SK-N-SH (cell line): ENCODE results near the gene TBXAS1. TPM values are rescaled to one million over a fixed set of nuclear protein-coding genes. Genes with fewer than 3 reads are reported as not detected.

Experiments used
- CTCF ChIA-PET: fragments of 300-600, 350-600 bp; formaldehyde crosslinking; extraction: SDS; loops from one replicate; lab custom pipeline; 2021; lab: Yijun Ruan, JAX
- POLR2A ChIA-PET: fragments of 350-600 bp; sonication (Branson Sonifier 250); formaldehyde crosslinking; extraction: SDS; loops from one replicate; lab custom pipeline; 2020; ENCODE audit warnings: antibody characterized with exemption, inconsistent platforms; lab: Yijun Ruan, JAX
- DNase-seq: peaks from one replicate; pipeline ENCODE4 v3.0.0; 2012
- H2AFZ ChIP-seq: fragments of 200-600 bp; sonication (generic); 2 replicates; pipeline ENCODE4 v1.8.1; 2016; ENCODE audit warnings: antibody characterized with exemption, mild to moderate bottlenecking, low read depth
- H3F3A ChIP-seq: fragments of 200-600 bp; sonication (generic); replicated peaks from 2 replicates; pipeline ENCODE3; 2016; ENCODE audit warnings: antibody characterized with exemption, mild to moderate bottlenecking; ENCODE audit not compliant: insufficient read depth
- H3K27ac ChIP-seq, 2 experiments: fragments of 200-500 bp in 1 of 2; fragments of 200-600 bp in 1 of 2; sonication (Bioruptor generic) in 1 of 2; sonication (generic), shearing (Covaris generic) in 1 of 2; 2 replicates each; pipeline versions ENCODE4 v1.5.1 to v1.6.1; 2014 to 2016; ENCODE audit warnings: low read depth in 2 of 2, inconsistent platforms in 1 of 2, low read length in 1 of 2, mild to moderate bottlenecking in 1 of 2, mixed read lengths in 1 of 2
- H3K27me3 ChIP-seq: fragments of 200-600 bp; sonication (generic), shearing (Covaris generic); 2 replicates; pipeline ENCODE4 v1.6.1; 2016; ENCODE audit warnings: mixed run types; ENCODE audit not compliant: insufficient read depth
- H3K36me3 ChIP-seq, 2 experiments: fragments of 200-500 bp in 1 of 2; fragments of 200-600 bp in 1 of 2; sonication (Bioruptor generic) in 1 of 2; sonication (generic) in 1 of 2; replicated peaks in 1 of 2; 2 replicates each; pipeline versions ENCODE3 to v1.5.1; 2014 to 2016; ENCODE audit warnings: low read length in 1 of 2, mild to moderate bottlenecking in 1 of 2; ENCODE audit not compliant: insufficient read depth in 2 of 2, control insufficient read depth in 1 of 2
- H3K4me1 ChIP-seq, 2 experiments: fragments of 200-500 bp in 1 of 2; fragments of 200-600 bp in 1 of 2; sonication (Bioruptor generic) in 1 of 2; sonication (generic), shearing (Covaris generic) in 1 of 2; 2 replicates each; pipeline versions ENCODE4 v1.5.1 to v1.6.1; 2014 to 2016; ENCODE audit warnings: low read depth in 1 of 2, low read length in 1 of 2, mixed run types in 1 of 2; ENCODE audit not compliant: insufficient read depth in 2 of 2, control insufficient read depth in 1 of 2
- H3K4me2 ChIP-seq: fragments of 200-600 bp; sonication (generic), shearing (Covaris generic); 2 replicates; pipeline ENCODE4 v1.6.1; 2017; ENCODE audit warnings: mixed run types
- H3K4me3 ChIP-seq, 2 experiments: fragments of 200-500 bp in 1 of 2; fragments of 200-600 bp in 1 of 2; sonication (Bioruptor generic) in 1 of 2; sonication (generic), shearing (Covaris generic) in 1 of 2; 2 replicates each; pipeline versions ENCODE4 v1.5.1 to v1.8.1; 2014 to 2016; ENCODE audit warnings: low read depth in 2 of 2, inconsistent platforms in 1 of 2, low read length in 1 of 2, mild to moderate bottlenecking in 1 of 2, mixed read lengths in 1 of 2, moderate library complexity in 1 of 2
- H3K79me2 ChIP-seq: fragments of 200-600 bp; sonication (generic); 2 replicates; pipeline ENCODE4 v1.8.1; 2017; ENCODE audit warnings: mild to moderate bottlenecking; ENCODE audit not compliant: insufficient read depth
- H3K9ac ChIP-seq: fragments of 200-600 bp; sonication (generic); 2 replicates; pipeline ENCODE4 v1.6.1; 2017; ENCODE audit warnings: mixed run types
- H3K9me2 ChIP-seq: fragments of 200-600 bp; sonication (generic); 2 replicates; pipeline ENCODE4 v1.6.1; 2017; ENCODE audit warnings: mixed run types
- H3K9me3 ChIP-seq: fragments of 200-600 bp; sonication (generic); 2 replicates; pipeline ENCODE4 v1.6.1; 2017; ENCODE audit warnings: mixed run types, mild to moderate bottlenecking, moderate library complexity
- H4K20me1 ChIP-seq: fragments of 200-600 bp; sonication (generic); 2 replicates; pipeline ENCODE4 v1.6.1; 2017; ENCODE audit warnings: mild to moderate bottlenecking, mixed run types; ENCODE audit not compliant: insufficient read depth
- CTCF ChIP-seq: fragments of 200-600 bp; sonication (generic); IDR thresholded peaks from 2 replicates; pipeline ENCODE4 v1.6.1; 2017; ENCODE audit warnings: antibody characterized with exemption, mild to moderate bottlenecking, moderate library complexity
- EP300 ChIP-seq, 2 experiments: IDR thresholded peaks; 2 replicates each; pipeline versions ENCODE4 v1.4.0 to v1.6.1; 2012; ENCODE audit warnings: borderline replicate concordance in 1 of 2, low read depth in 1 of 2, low read length in 1 of 2
- EZH2phosphoT487 ChIP-seq: fragments of 200-600 bp; sonication (generic); IDR thresholded peaks from 2 replicates; pipeline ENCODE4 v1.6.1; 2017; ENCODE audit warnings: low read depth, mixed run types, mild to moderate bottlenecking, antibody characterized with exemption, moderate library complexity, borderline replicate concordance
- FOSL2 ChIP-seq: IDR thresholded peaks from 2 replicates; pipeline ENCODE4 v1.4.0; 2012; ENCODE audit warnings: low read depth, mild to moderate bottlenecking, moderate library complexity, borderline replicate concordance
- GABPA ChIP-seq: IDR thresholded peaks from 2 replicates; pipeline ENCODE4 v1.4.0; 2012; ENCODE audit warnings: low read depth, mild to moderate bottlenecking
- IRF3 ChIP-seq: fragments of 150-350 bp; IDR thresholded peaks from 2 replicates; pipeline ENCODE4 v1.6.1; 2016; ENCODE audit warnings: mild to moderate bottlenecking, low read depth, low read length
- MEF2A ChIP-seq: IDR thresholded peaks from 2 replicates; pipeline ENCODE4 v1.4.0; 2012; ENCODE audit warnings: low read depth, borderline replicate concordance
- MXI1 ChIP-seq: IDR thresholded peaks from 2 replicates; pipeline ENCODE4 v1.6.1; 2012; ENCODE audit warnings: mild to moderate bottlenecking, low read depth, low read length, improper control_type of control experiment
- NRF1 ChIP-seq: IDR thresholded peaks from 2 replicates; pipeline ENCODE4 v1.6.1; 2012; ENCODE audit warnings: low read depth, mild to moderate bottlenecking, low read length
- RCOR1 ChIP-seq: fragments of 150-350 bp; IDR thresholded peaks from 2 replicates; pipeline ENCODE4 v1.6.1; 2017; ENCODE audit warnings: antibody characterized with exemption, low read length
- REST ChIP-seq: IDR thresholded peaks from 2 replicates; pipeline ENCODE4 v1.6.1; 2012; ENCODE audit warnings: mild to moderate bottlenecking, low read depth, low read length, moderate library complexity
- SIN3A ChIP-seq: IDR thresholded peaks from 2 replicates; pipeline ENCODE4 v1.6.1; 2012; ENCODE audit warnings: low read depth, mild to moderate bottlenecking, low read length, moderate library complexity, borderline replicate concordance
- SMC3 ChIP-seq: IDR thresholded peaks from 2 replicates; pipeline ENCODE4 v1.6.1; 2012; ENCODE audit warnings: low read depth, low read length, improper control_type of control experiment
- TAF1 ChIP-seq: IDR thresholded peaks from 2 replicates; pipeline ENCODE4 v1.6.1; 2012; ENCODE audit warnings: low read depth, mild to moderate bottlenecking, low read length, moderate library complexity, borderline replicate concordance
- USF2 ChIP-seq: fragments of 150-350 bp; IDR thresholded peaks from 2 replicates; pipeline ENCODE4 v1.6.1; 2017; ENCODE audit warnings: antibody characterized with exemption, low read length, low read depth, borderline replicate concordance
- ZBTB33 ChIP-seq: IDR thresholded peaks from 2 replicates; pipeline ENCODE4 v1.4.0; 2012; ENCODE audit warnings: low read depth, borderline replicate concordance
- WGBS: methylation state at CpG from one replicate; pipeline ENCODE4 v1.1.6; 2017; ENCODE audit warnings: low lambda C conversion rate; 5-methylcytosine and 5-hydroxymethylcytosine counted together
- polyA plus RNA-seq, 3 experiments: library from polyadenylated mRNA; depleted of rRNA; stranded (reverse); fragments of >200 nt; gene quantifications; 2 replicates each; pipeline ENCODE4 v1.2.3, GENCODE V29; 2012

TBXAS1 gene
- polyA plus RNA-seq, 1 of the 3 experiments (the other 2 are of a cell fraction): 4.4 TPM

GRCh38 chr7:140031364-140031763 lies 202.3 kb downstream of the TBXAS1 start:
- Histone ChIP-seq H3K27ac (no peak overlapping the region), H3K9me2 (no peaks in the 10 kb centered on the region), H2AFZ (no peak overlapping the region), H3K36me3 (no peaks in the 10 kb centered on the region), H3K9me3 (no peaks in the 10 kb centered on the region), H3F3A (peaks cover 28% of the 10 kb centered on the region), H3K4me3 (no peak overlapping the region), H3K9ac (no peak overlapping the region), H3K4me2 (no peak overlapping the region), H3K4me1 (peaks cover 31 to 32% of the 10 kb centered on the region in 2 experiments), H3K79me2 (no peaks in the 10 kb centered on the region), H3K27me3 (no peaks in the 10 kb centered on the region), H4K20me1 (no peaks in the 10 kb centered on the region)
- TF ChIP-seq MXI1: peak; percentile 40; the same call in 1 of the 2 replicates
- peak; percentile 37; the same call in 1 of the 2 replicates for TF ChIP-seq RCOR1
- TF ChIP-seq CTCF: no peak
- TF ChIP-seq GABPA: no peak
- CTCF ChIA-PET: no interaction called here
- 94% methylated on average over 1 of the region's 1 CpG for WGBS
- peak; percentile 56 for DNase-seq
- POLR2A ChIA-PET: no interaction called here

GRCh38 chr7:140033036-140033435 lies 204.0 kb downstream of the TBXAS1 start:
- ChIA-PET CTCF (interaction anchor here (1.0 to 3.2 kb wide), 3 partner anchors 15 to 387 kb away, joined by 3 to 16 read pairs (median 9); no protein-coding TSS in a partner anchor), POLR2A (no interaction called here)
- H3K4me2 ChIP-seq: no peak overlapping the region; the same call in 1 of the 2 replicates
- H3K36me3 ChIP-seq: no peaks in the 10 kb centered on the region
- no peaks in the 10 kb centered on the region for H3K9me2 ChIP-seq
- no peak overlapping the region for H3K4me3 ChIP-seq
- no peaks in the 10 kb centered on the region for H4K20me1 ChIP-seq
- H3K79me2 ChIP-seq: no peaks in the 10 kb centered on the region
- H3K27me3 ChIP-seq: no peaks in the 10 kb centered on the region
- H2AFZ ChIP-seq: no peak overlapping the region
- peaks cover 29% of the 10 kb centered on the region for H3F3A ChIP-seq
- DNase-seq: no peak
- H3K9me3 ChIP-seq: no peaks in the 10 kb centered on the region
- 55% methylated on average over 8 of the region's 8 CpGs for WGBS
- H3K9ac ChIP-seq: no peak overlapping the region
- H3K4me1 ChIP-seq: peaks cover 32 to 40% of the 10 kb centered on the region in 2 experiments
- H3K27ac ChIP-seq: peak overlapping the region in 1 of 2 experiments; percentile 51; a peak in 2 of 4 replicates
- TF ChIP-seq MEF2A (no peak), GABPA (no peak), REST (no peak), EP300 (IDR thresholded peaks at IDR 0.05; ENCODE audit: borderline replicate concordance in 1 of 2, low read depth in 1 of 2, low read length in 1 of 2) (peak in 1 of 2 experiments; percentile 9; a peak in 1 of 4 replicates), ZBTB33 (no peak), TAF1 (no peak), MXI1 (no peak), USF2 (no peak), SMC3 (no peak), FOSL2 (peak; percentile 67; the same call in 1 of the 2 replicates), EZH2phosphoT487 (no peak), IRF3 (no peak), NRF1 (no peak), SIN3A (no peak)
